ENCODE results near the gene BBOF1.
"Not testable (repeated sequence)": the region's sequence is repeated elsewhere in the genome, so short reads cannot be mapped to it uniquely, and the experiment has no call there.

Gene BBOF1

GRCh38 chr14:73977896-73978295, 41.3 kb upstream of the BBOF1 start:
- no peak overlapping the region for H3K4me3 ChIP-seq (ENCODE audit: insufficient read depth, low read length, poor library complexity, severe bottlenecking)
- no peaks in the 10 kb centered on the region for H3F3A ChIP-seq (ENCODE audit: insufficient read depth)
- no peak overlapping the region for H3K9ac ChIP-seq (ENCODE audit: low read length)
- H3K9me2 ChIP-seq (replicated peaks; ENCODE audit: insufficient read depth, low read length): no peaks in the 10 kb centered on the region
- no peak for TF ChIP-seq EZH2phosphoT487 (conservative IDR thresholded peaks at IDR 0.05; ENCODE audit: low read length)
- TF ChIP-seq CTCF (IDR thresholded peaks at IDR 0.05; ENCODE audit: insufficient read depth, low read length, poor library complexity, severe bottlenecking): no peak
- H2AFZ ChIP-seq (ENCODE audit: low read depth, low read length, severe bottlenecking): no peak overlapping the region
- no peaks in the 10 kb centered on the region for H3K36me3 ChIP-seq (ENCODE audit: low read length)
- no peaks in the 10 kb centered on the region for H3K27me3 ChIP-seq (ENCODE audit: low read length)
- H4K20me1 ChIP-seq (ENCODE audit: low read depth, low read length): no peaks in the 10 kb centered on the region
- no peak overlapping the region for H3K4me2 ChIP-seq (ENCODE audit: low read depth, low read length, poor library complexity, severe bottlenecking)
- H3K9me3 ChIP-seq (ENCODE audit: insufficient read depth, low read length): no peaks in the 10 kb centered on the region
- H3K27ac ChIP-seq (ENCODE audit: low read depth, low read length): no peak overlapping the region
- H3K79me2 ChIP-seq (ENCODE audit: insufficient read depth, low read length): no peaks in the 10 kb centered on the region

GRCh38 chr14:73988065-73988464, 31.1 kb upstream of the BBOF1 start:
- Histone ChIP-seq H3K27ac (ENCODE audit: low read depth, low read length) (no peak overlapping the region), H3K27me3 (ENCODE audit: low read length) (no peaks in the 10 kb centered on the region), H3K9ac (ENCODE audit: low read length) (no peak overlapping the region), H3K79me2 (ENCODE audit: insufficient read depth, low read length) (no peaks in the 10 kb centered on the region), H2AFZ (ENCODE audit: low read depth, low read length, severe bottlenecking) (no peak overlapping the region), H3K4me3 (ENCODE audit: insufficient read depth, low read length, poor library complexity, severe bottlenecking) (no peak overlapping the region), H3K36me3 (ENCODE audit: low read length) (no peaks in the 10 kb centered on the region; the same call in 1 of the 2 replicates), H3K4me2 (ENCODE audit: low read depth, low read length, poor library complexity, severe bottlenecking) (no peak overlapping the region), H3F3A (ENCODE audit: insufficient read depth) (no peaks in the 10 kb centered on the region), H3K9me3 (ENCODE audit: insufficient read depth, low read length) (no peaks in the 10 kb centered on the region), H3K9me2 (replicated peaks; ENCODE audit: insufficient read depth, low read length) (no peaks in the 10 kb centered on the region), H4K20me1 (ENCODE audit: low read depth, low read length) (no peaks in the 10 kb centered on the region)
- TF ChIP-seq EZH2phosphoT487 (conservative IDR thresholded peaks at IDR 0.05; ENCODE audit: low read length) (no peak), CTCF (IDR thresholded peaks at IDR 0.05; ENCODE audit: insufficient read depth, low read length, poor library complexity, severe bottlenecking) (no peak)

- H3K27me3 ChIP-seq (ENCODE audit: low read length); H3K9ac ChIP-seq (ENCODE audit: low read length); H2AFZ ChIP-seq (ENCODE audit: low read depth, low read length, severe bottlenecking); H3F3A ChIP-seq (ENCODE audit: insufficient read depth); H3K79me2 ChIP-seq (ENCODE audit: insufficient read depth, low read length); H3K4me2 ChIP-seq (ENCODE audit: low read depth, low read length, poor library complexity, severe bottlenecking); H3K9me3 ChIP-seq (ENCODE audit: insufficient read depth, low read length); H3K9me2 ChIP-seq (replicated peaks; ENCODE audit: insufficient read depth, low read length); H3K4me3 ChIP-seq (ENCODE audit: insufficient read depth, low read length, poor library complexity, severe bottlenecking); H4K20me1 ChIP-seq (ENCODE audit: low read depth, low read length); H3K27ac ChIP-seq (ENCODE audit: low read depth, low read length); H3K36me3 ChIP-seq (ENCODE audit: low read length): not testable (repeated sequence)
Measured at GRCh38 chr14:73988656-73989055, 30.5 kb upstream of the BBOF1 start.

- Histone ChIP-seq H4K20me1 (ENCODE audit: low read depth, low read length) (no peaks in the 10 kb centered on the region), H3K27ac (ENCODE audit: low read depth, low read length) (no peak overlapping the region), H3K4me2 (ENCODE audit: low read depth, low read length, poor library complexity, severe bottlenecking) (no peak overlapping the region), H3K36me3 (ENCODE audit: low read length) (no peaks in the 10 kb centered on the region; the same call in 1 of the 2 replicates), H3F3A (ENCODE audit: insufficient read depth) (peaks cover 19% of the 10 kb centered on the region), H2AFZ (ENCODE audit: low read depth, low read length, severe bottlenecking) (no peak overlapping the region), H3K4me3 (ENCODE audit: insufficient read depth, low read length, poor library complexity, severe bottlenecking) (no peak overlapping the region), H3K9me2 (replicated peaks; ENCODE audit: insufficient read depth, low read length) (no peaks in the 10 kb centered on the region), H3K9me3 (ENCODE audit: insufficient read depth, low read length) (no peaks in the 10 kb centered on the region), H3K79me2 (ENCODE audit: insufficient read depth, low read length) (no peaks in the 10 kb centered on the region), H3K9ac (ENCODE audit: low read length) (no peak overlapping the region), H3K27me3 (ENCODE audit: low read length) (no peaks in the 10 kb centered on the region)
- TF ChIP-seq CTCF (IDR thresholded peaks at IDR 0.05; ENCODE audit: insufficient read depth, low read length, poor library complexity, severe bottlenecking) (no peak), EZH2phosphoT487 (conservative IDR thresholded peaks at IDR 0.05; ENCODE audit: low read length) (no peak)
Measured at GRCh38 chr14:73991092-73991491, 28.1 kb upstream of the BBOF1 start.

- H3K9me3 ChIP-seq (ENCODE audit: insufficient read depth, low read length); H3K79me2 ChIP-seq (ENCODE audit: insufficient read depth, low read length); H3K27me3 ChIP-seq (ENCODE audit: low read length); H3K9me2 ChIP-seq (replicated peaks; ENCODE audit: insufficient read depth, low read length); H4K20me1 ChIP-seq (ENCODE audit: low read depth, low read length); H3K36me3 ChIP-seq (ENCODE audit: low read length): not testable (repeated sequence)
- peak overlapping the region; percentile 82 for H3K27ac ChIP-seq (ENCODE audit: low read depth, low read length)
- H2AFZ ChIP-seq (ENCODE audit: low read depth, low read length, severe bottlenecking): peak overlapping the region; percentile 49
- H3K4me3 ChIP-seq (ENCODE audit: insufficient read depth, low read length, poor library complexity, severe bottlenecking): peak overlapping the region; percentile 21
- H3K4me2 ChIP-seq (ENCODE audit: low read depth, low read length, poor library complexity, severe bottlenecking): peak overlapping the region; percentile 67
- peak overlapping the region; percentile 35 for H3K9ac ChIP-seq (ENCODE audit: low read length)
- H3F3A ChIP-seq (ENCODE audit: insufficient read depth): peaks cover 19% of the 10 kb centered on the region
Measured at GRCh38 chr14:73994926-73995325, 24.2 kb upstream of the BBOF1 start.
